ENCODE measurements around the gene ANKRD39.

ANKRD39 gene

GRCh38 chr2:96852667-96853066, 5.1 kb downstream of the ANKRD39 start:
- DNase-seq = no peak

GRCh38 chr2:96848264-96848663, 9.6 kb downstream of the ANKRD39 start:
- DNase-seq = no peak

GRCh38 chr2:96847586-96847985, 10.2 kb downstream of the ANKRD39 start:
- no peak for DNase-seq

GRCh38 chr2:96846825-96847224, 11.0 kb downstream of the ANKRD39 start:
- DNase-seq = no peak

- DNase-seq = no peak
These were observed 13.4 kb downstream of the ANKRD39 start for GRCh38 chr2:96844405-96844808.

GRCh38 chr2:96843538-96844268, 14.1 kb downstream of the ANKRD39 start, which contains the start of gene ANKRD23:
ANKRD23 (minus strand) TSS chr2:96844021; CDS start chr2:96843992, 29 bp downstream.
- no peak for DNase-seq

- no peak for DNase-seq
These were observed 15.2 kb downstream of the ANKRD39 start for GRCh38 chr2:96842600-96842999.

GRCh38 chr2:96841701-96842495, 15.9 kb downstream of the ANKRD39 start:
- DNase-seq = no peak

- DNase-seq = no peak
These were observed 17.7 kb downstream of the ANKRD39 start for GRCh38 chr2:96839875-96840850.

GRCh38 chr2:96839293-96839874, 18.4 kb downstream of the ANKRD39 start:
- DNase-seq = peak; percentile 84

GRCh38 chr2:96838345-96839292, 19.2 kb downstream of the ANKRD39 start:
- DNase-seq = no peak

GRCh38 chr2:96837575-96837974, 20.2 kb downstream of the ANKRD39 start:
- DNase-seq = no peak

GRCh38 chr2:96835830-96836229, 22.0 kb downstream of the ANKRD39 start:
- no peak for DNase-seq

GRCh38 chr2:96832754-96833507, 24.9 kb downstream of the ANKRD39 start:
- no peak for DNase-seq

- DNase-seq = no peak
These were observed 25.4 kb downstream of the ANKRD39 start for GRCh38 chr2:96832408-96832753.

- no peak for DNase-seq
These were observed 26.1 kb downstream of the ANKRD39 start for GRCh38 chr2:96831679-96832078.

GRCh38 chr2:96830044-96830562, 27.7 kb downstream of the ANKRD39 start:
- no peak for DNase-seq

- DNase-seq = no peak
These were observed 28.9 kb downstream of the ANKRD39 start for GRCh38 chr2:96828874-96829273.

GRCh38 chr2:96828436-96828835, 29.4 kb downstream of the ANKRD39 start:
- DNase-seq = no peak

GRCh38 chr2:96826546-96827278, 31.1 kb downstream of the ANKRD39 start:
- no peak for DNase-seq
